SK-N-SH (cell line): ENCODE results near the gene RFPL3. TPM values are rescaled to one million over a fixed set of nuclear protein-coding genes. Genes with fewer than 3 reads are reported as not detected.

ENCODE experiments used
- CTCF ChIA-PET: fragments of 300-600, 350-600 bp; formaldehyde crosslinking; extraction: SDS; loops from one replicate; lab custom pipeline; 2021; lab: Yijun Ruan, JAX
- POLR2A ChIA-PET: fragments of 350-600 bp; sonication (Branson Sonifier 250); formaldehyde crosslinking; extraction: SDS; loops from one replicate; lab custom pipeline; 2020; ENCODE audit warnings: antibody characterized with exemption, inconsistent platforms; lab: Yijun Ruan, JAX
- DNase-seq: peaks from one replicate; pipeline ENCODE4 v3.0.0; 2012
- H2AFZ ChIP-seq: fragments of 200-600 bp; sonication (generic); 2 replicates; pipeline ENCODE4 v1.8.1; 2016; ENCODE audit warnings: antibody characterized with exemption, mild to moderate bottlenecking, low read depth
- H3F3A ChIP-seq: fragments of 200-600 bp; sonication (generic); replicated peaks from 2 replicates; pipeline ENCODE3; 2016; ENCODE audit warnings: antibody characterized with exemption, mild to moderate bottlenecking; ENCODE audit not compliant: insufficient read depth
- H3K27ac ChIP-seq, 2 experiments: fragments of 200-500 bp in 1 of 2; fragments of 200-600 bp in 1 of 2; sonication (Bioruptor generic) in 1 of 2; sonication (generic), shearing (Covaris generic) in 1 of 2; 2 replicates each; pipeline versions ENCODE4 v1.5.1 to v1.6.1; 2014 to 2016; ENCODE audit warnings: low read depth in 2 of 2, inconsistent platforms in 1 of 2, low read length in 1 of 2, mild to moderate bottlenecking in 1 of 2, mixed read lengths in 1 of 2
- H3K27me3 ChIP-seq: fragments of 200-600 bp; sonication (generic), shearing (Covaris generic); 2 replicates; pipeline ENCODE4 v1.6.1; 2016; ENCODE audit warnings: mixed run types; ENCODE audit not compliant: insufficient read depth
- H3K36me3 ChIP-seq, 2 experiments: fragments of 200-500 bp in 1 of 2; fragments of 200-600 bp in 1 of 2; sonication (Bioruptor generic) in 1 of 2; sonication (generic) in 1 of 2; replicated peaks in 1 of 2; 2 replicates each; pipeline versions ENCODE3 to v1.5.1; 2014 to 2016; ENCODE audit warnings: low read length in 1 of 2, mild to moderate bottlenecking in 1 of 2; ENCODE audit not compliant: insufficient read depth in 2 of 2, control insufficient read depth in 1 of 2
- H3K4me1 ChIP-seq, 2 experiments: fragments of 200-500 bp in 1 of 2; fragments of 200-600 bp in 1 of 2; sonication (Bioruptor generic) in 1 of 2; sonication (generic), shearing (Covaris generic) in 1 of 2; 2 replicates each; pipeline versions ENCODE4 v1.5.1 to v1.6.1; 2014 to 2016; ENCODE audit warnings: low read depth in 1 of 2, low read length in 1 of 2, mixed run types in 1 of 2; ENCODE audit not compliant: insufficient read depth in 2 of 2, control insufficient read depth in 1 of 2
- H3K4me2 ChIP-seq: fragments of 200-600 bp; sonication (generic), shearing (Covaris generic); 2 replicates; pipeline ENCODE4 v1.6.1; 2017; ENCODE audit warnings: mixed run types
- H3K4me3 ChIP-seq, 2 experiments: fragments of 200-500 bp in 1 of 2; fragments of 200-600 bp in 1 of 2; sonication (Bioruptor generic) in 1 of 2; sonication (generic), shearing (Covaris generic) in 1 of 2; 2 replicates each; pipeline versions ENCODE4 v1.5.1 to v1.8.1; 2014 to 2016; ENCODE audit warnings: low read depth in 2 of 2, inconsistent platforms in 1 of 2, low read length in 1 of 2, mild to moderate bottlenecking in 1 of 2, mixed read lengths in 1 of 2, moderate library complexity in 1 of 2
- H3K79me2 ChIP-seq: fragments of 200-600 bp; sonication (generic); 2 replicates; pipeline ENCODE4 v1.8.1; 2017; ENCODE audit warnings: mild to moderate bottlenecking; ENCODE audit not compliant: insufficient read depth
- H3K9ac ChIP-seq: fragments of 200-600 bp; sonication (generic); 2 replicates; pipeline ENCODE4 v1.6.1; 2017; ENCODE audit warnings: mixed run types
- H3K9me2 ChIP-seq: fragments of 200-600 bp; sonication (generic); 2 replicates; pipeline ENCODE4 v1.6.1; 2017; ENCODE audit warnings: mixed run types
- H3K9me3 ChIP-seq: fragments of 200-600 bp; sonication (generic); 2 replicates; pipeline ENCODE4 v1.6.1; 2017; ENCODE audit warnings: mixed run types, mild to moderate bottlenecking, moderate library complexity
- H4K20me1 ChIP-seq: fragments of 200-600 bp; sonication (generic); 2 replicates; pipeline ENCODE4 v1.6.1; 2017; ENCODE audit warnings: mild to moderate bottlenecking, mixed run types; ENCODE audit not compliant: insufficient read depth
- CHD2 ChIP-seq: fragments of 150-350 bp; IDR thresholded peaks from 2 replicates; pipeline ENCODE4 v1.6.1; 2018; ENCODE audit warnings: low read length; ENCODE audit not compliant: partially characterized antibody
- ELF1 ChIP-seq: IDR thresholded peaks from 2 replicates; pipeline ENCODE4 v1.4.0; 2012
- EP300 ChIP-seq, 2 experiments: IDR thresholded peaks; 2 replicates each; pipeline versions ENCODE4 v1.4.0 to v1.6.1; 2012; ENCODE audit warnings: borderline replicate concordance in 1 of 2, low read depth in 1 of 2, low read length in 1 of 2
- EZH2phosphoT487 ChIP-seq: fragments of 200-600 bp; sonication (generic); IDR thresholded peaks from 2 replicates; pipeline ENCODE4 v1.6.1; 2017; ENCODE audit warnings: low read depth, mixed run types, mild to moderate bottlenecking, antibody characterized with exemption, moderate library complexity, borderline replicate concordance
- GATA2 ChIP-seq: sonication (generic); formaldehyde crosslinking; IDR thresholded peaks from 2 replicates; pipeline ENCODE4 v1.5.0; 2020; ENCODE audit warnings: mild to moderate bottlenecking, missing genetic modification reagents
- JUND ChIP-seq: IDR thresholded peaks from 2 replicates; pipeline ENCODE4 v1.4.0; 2012
- MEF2A ChIP-seq: IDR thresholded peaks from 2 replicates; pipeline ENCODE4 v1.4.0; 2012; ENCODE audit warnings: low read depth, borderline replicate concordance
- MXI1 ChIP-seq: IDR thresholded peaks from 2 replicates; pipeline ENCODE4 v1.6.1; 2012; ENCODE audit warnings: mild to moderate bottlenecking, low read depth, low read length, improper control_type of control experiment
- NRF1 ChIP-seq: IDR thresholded peaks from 2 replicates; pipeline ENCODE4 v1.6.1; 2012; ENCODE audit warnings: low read depth, mild to moderate bottlenecking, low read length
- POLR2AphosphoS5 ChIP-seq: IDR thresholded peaks from 2 replicates; pipeline ENCODE4 v1.6.1; 2012; ENCODE audit warnings: low read depth, low read length
- RAD21 ChIP-seq: IDR thresholded peaks from 2 replicates; pipeline ENCODE4 v1.6.1; 2012; ENCODE audit warnings: mild to moderate bottlenecking, low read length
- RCOR1 ChIP-seq: fragments of 150-350 bp; IDR thresholded peaks from 2 replicates; pipeline ENCODE4 v1.6.1; 2017; ENCODE audit warnings: antibody characterized with exemption, low read length
- RFX5 ChIP-seq: IDR thresholded peaks from 2 replicates; pipeline ENCODE4 v1.6.1; 2012; ENCODE audit warnings: mild to moderate bottlenecking, improper control_type of control experiment, low read length
- SIN3A ChIP-seq: IDR thresholded peaks from 2 replicates; pipeline ENCODE4 v1.6.1; 2012; ENCODE audit warnings: low read depth, mild to moderate bottlenecking, low read length, moderate library complexity, borderline replicate concordance
- SMC3 ChIP-seq: IDR thresholded peaks from 2 replicates; pipeline ENCODE4 v1.6.1; 2012; ENCODE audit warnings: low read depth, low read length, improper control_type of control experiment
- TAF1 ChIP-seq: IDR thresholded peaks from 2 replicates; pipeline ENCODE4 v1.6.1; 2012; ENCODE audit warnings: low read depth, mild to moderate bottlenecking, low read length, moderate library complexity, borderline replicate concordance
- TCF12 ChIP-seq: IDR thresholded peaks from 2 replicates; pipeline ENCODE4 v1.4.0; 2012
- TEAD4 ChIP-seq: IDR thresholded peaks from 2 replicates; pipeline ENCODE4 v1.4.0; 2012; ENCODE audit warnings: mild to moderate bottlenecking, borderline replicate concordance; ENCODE audit not compliant: insufficient read depth
- YY1 ChIP-seq: IDR thresholded peaks from 2 replicates; pipeline ENCODE4 v1.4.0; 2012; ENCODE audit warnings: low read depth, mild to moderate bottlenecking
- WGBS: methylation state at CpG from one replicate; pipeline ENCODE4 v1.1.6; 2017; ENCODE audit warnings: low lambda C conversion rate; 5-methylcytosine and 5-hydroxymethylcytosine counted together
- polyA plus RNA-seq, 3 experiments: library from polyadenylated mRNA; depleted of rRNA; stranded (reverse); fragments of >200 nt; gene quantifications; 2 replicates each; pipeline ENCODE4 v1.2.3, GENCODE V29; 2012
- TF ChIP-seq, protein P1 (sequence below): fragments of 150-350 bp; IDR thresholded peaks from 2 replicates; pipeline ENCODE4 v1.6.1; 2016; ENCODE audit warnings: mild to moderate bottlenecking, low read depth, low read length
- TF ChIP-seq, protein P2 (sequence below): IDR thresholded peaks from 2 replicates; pipeline ENCODE4 v1.4.0; 2012; ENCODE audit warnings: low read depth
- TF ChIP-seq, protein P3 (sequence below): IDR thresholded peaks from 2 replicates; pipeline ENCODE4 v1.4.0; 2012; ENCODE audit warnings: low read depth, borderline replicate concordance
- TF ChIP-seq, protein P4 (sequence below): fragments of 150-350 bp; IDR thresholded peaks from 2 replicates; pipeline ENCODE4 v1.6.1; 2017; ENCODE audit warnings: antibody characterized with exemption, low read length, low read depth, borderline replicate concordance
- TF ChIP-seq, protein P5 (sequence below): fragments of 200-600 bp; sonication (generic); IDR thresholded peaks from 2 replicates; pipeline ENCODE4 v1.6.1; 2017; ENCODE audit warnings: antibody characterized with exemption, mild to moderate bottlenecking, moderate library complexity

RFPL3 gene
- polyA plus RNA-seq, 1 of the 3 experiments (the other 2 are of a cell fraction), result not detected

DNA sequence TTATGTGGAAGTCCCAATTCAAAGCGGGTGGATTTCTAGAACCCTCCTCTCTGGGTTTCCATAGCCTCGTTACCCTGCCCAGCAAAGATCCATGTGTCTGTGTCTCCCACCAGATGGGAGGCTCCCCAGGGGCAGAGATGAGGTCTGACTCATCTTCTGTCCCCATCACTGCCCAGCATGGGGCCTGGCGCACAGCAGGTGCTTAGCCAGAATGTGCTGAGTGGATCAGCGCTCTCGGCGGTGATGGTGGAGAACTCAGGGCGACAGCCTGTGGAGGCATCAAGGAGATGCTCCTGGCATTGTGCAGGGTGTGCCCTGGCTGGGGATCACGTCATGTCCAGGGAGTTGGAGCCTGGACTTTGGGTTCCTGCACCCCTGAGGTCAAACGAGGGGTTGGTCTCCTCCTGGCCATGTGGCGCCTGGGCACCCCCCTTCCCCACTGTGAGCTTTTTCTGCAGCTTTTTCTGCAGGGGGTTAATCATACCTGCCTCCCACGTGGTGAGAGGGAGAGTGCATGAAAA, 46.1 kb upstream of the RFPL3 start:
- no peaks in the 10 kb centered on the region for H3K27me3 ChIP-seq
- H3K9me2 ChIP-seq, result no peaks in the 10 kb centered on the region
- no peaks in the 10 kb centered on the region for H3F3A ChIP-seq
- H3K4me3 ChIP-seq, result no peak overlapping the region
- no peaks in the 10 kb centered on the region for H3K79me2 ChIP-seq
- POLR2A ChIA-PET, result no interaction called here
- H3K27ac ChIP-seq, result no peak overlapping the region
- no peak overlapping the region for H3K9ac ChIP-seq
- DNase-seq, result no peak
- H4K20me1 ChIP-seq, result no peaks in the 10 kb centered on the region
- no peak overlapping the region for H3K4me2 ChIP-seq
- CTCF ChIA-PET, result no interaction called here
- no peak for TF ChIP-seq SMC3
- no peak for TF ChIP-seq SIN3A
- TF ChIP-seq EZH2phosphoT487, result no peak
- TF ChIP-seq TAF1, result no peak
- no peak for TF ChIP-seq TEAD4
- TF ChIP-seq ELF1, result no peak
- TF ChIP-seq, protein P1, sequence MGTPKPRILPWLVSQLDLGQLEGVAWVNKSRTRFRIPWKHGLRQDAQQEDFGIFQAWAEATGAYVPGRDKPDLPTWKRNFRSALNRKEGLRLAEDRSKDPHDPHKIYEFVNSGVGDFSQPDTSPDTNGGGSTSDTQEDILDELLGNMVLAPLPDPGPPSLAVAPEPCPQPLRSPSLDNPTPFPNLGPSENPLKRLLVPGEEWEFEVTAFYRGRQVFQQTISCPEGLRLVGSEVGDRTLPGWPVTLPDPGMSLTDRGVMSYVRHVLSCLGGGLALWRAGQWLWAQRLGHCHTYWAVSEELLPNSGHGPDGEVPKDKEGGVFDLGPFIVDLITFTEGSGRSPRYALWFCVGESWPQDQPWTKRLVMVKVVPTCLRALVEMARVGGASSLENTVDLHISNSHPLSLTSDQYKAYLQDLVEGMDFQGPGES, result no peak
- no peak for TF ChIP-seq POLR2AphosphoS5
- TF ChIP-seq, protein P2, sequence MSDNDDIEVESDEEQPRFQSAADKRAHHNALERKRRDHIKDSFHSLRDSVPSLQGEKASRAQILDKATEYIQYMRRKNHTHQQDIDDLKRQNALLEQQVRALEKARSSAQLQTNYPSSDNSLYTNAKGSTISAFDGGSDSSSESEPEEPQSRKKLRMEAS, result no peak
- no peak for TF ChIP-seq NRF1
- TF ChIP-seq GATA2, result no peak
- H3K36me3 ChIP-seq, result no peaks in the 10 kb centered on the region
- H3K9me3 ChIP-seq, result no peaks in the 10 kb centered on the region
- H3K4me1 ChIP-seq, result no peaks in the 10 kb centered on the region
- WGBS, result 51% methylated on average over 9 of the region's 11 CpGs
- H2AFZ ChIP-seq, result no peak overlapping the region

DNA sequence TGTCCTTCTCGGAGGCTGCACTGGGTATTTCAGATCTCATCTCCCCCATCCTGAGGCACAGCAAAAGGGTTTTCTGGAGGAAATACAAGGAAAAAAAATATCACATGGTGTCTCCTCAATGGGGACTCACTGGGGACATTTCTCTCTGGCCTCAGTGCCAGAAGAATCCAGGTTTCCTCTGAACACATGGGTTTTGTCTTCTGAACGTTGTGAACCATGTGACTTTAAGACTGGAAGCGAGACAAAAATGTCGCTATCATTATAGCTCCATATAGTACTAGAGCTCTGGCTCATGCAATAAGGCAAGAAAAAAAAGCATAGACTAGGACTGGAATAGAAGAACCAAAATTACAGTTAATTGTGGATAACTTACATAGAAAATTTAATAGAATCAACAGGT, 44.9 kb upstream of the RFPL3 start:
- ChIA-PET CTCF (no interaction called here), POLR2A (no interaction called here)
- Histone ChIP-seq H4K20me1 (no peaks in the 10 kb centered on the region), H3K4me1 (no peaks in the 10 kb centered on the region), H3K9me2 (no peaks in the 10 kb centered on the region), H3K9ac (no peak overlapping the region), H3K4me3 (no peak overlapping the region), H3F3A (no peaks in the 10 kb centered on the region), H3K9me3 (no peaks in the 10 kb centered on the region), H3K27me3 (no peaks in the 10 kb centered on the region), H3K27ac (no peak overlapping the region), H3K79me2 (no peaks in the 10 kb centered on the region), H2AFZ (no peak overlapping the region), H3K36me3 (no peaks in the 10 kb centered on the region), H3K4me2 (no peak overlapping the region)
- DNase-seq, result no peak
- TF ChIP-seq, protein P3, sequence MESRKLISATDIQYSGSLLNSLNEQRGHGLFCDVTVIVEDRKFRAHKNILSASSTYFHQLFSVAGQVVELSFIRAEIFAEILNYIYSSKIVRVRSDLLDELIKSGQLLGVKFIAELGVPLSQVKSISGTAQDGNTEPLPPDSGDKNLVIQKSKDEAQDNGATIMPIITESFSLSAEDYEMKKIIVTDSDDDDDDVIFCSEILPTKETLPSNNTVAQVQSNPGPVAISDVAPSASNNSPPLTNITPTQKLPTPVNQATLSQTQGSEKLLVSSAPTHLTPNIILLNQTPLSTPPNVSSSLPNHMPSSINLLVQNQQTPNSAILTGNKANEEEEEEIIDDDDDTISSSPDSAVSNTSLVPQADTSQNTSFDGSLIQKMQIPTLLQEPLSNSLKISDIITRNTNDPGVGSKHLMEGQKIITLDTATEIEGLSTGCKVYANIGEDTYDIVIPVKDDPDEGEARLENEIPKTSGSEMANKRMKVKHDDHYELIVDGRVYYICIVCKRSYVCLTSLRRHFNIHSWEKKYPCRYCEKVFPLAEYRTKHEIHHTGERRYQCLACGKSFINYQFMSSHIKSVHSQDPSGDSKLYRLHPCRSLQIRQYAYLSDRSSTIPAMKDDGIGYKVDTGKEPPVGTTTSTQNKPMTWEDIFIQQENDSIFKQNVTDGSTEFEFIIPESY, result no peak
- TF ChIP-seq RFX5 (no peak), NRF1 (no peak), YY1 (no peak), RAD21 (no peak), EZH2phosphoT487 (no peak), CHD2 (no peak), TEAD4 (no peak), EP300 (IDR thresholded peaks at IDR 0.05; ENCODE audit: borderline replicate concordance in 1 of 2, low read depth in 1 of 2, low read length in 1 of 2) (no peak), MEF2A (no peak), JUND (no peak), RCOR1 (no peak), TCF12 (no peak), MXI1 (no peak)
- TF ChIP-seq, protein P4, sequence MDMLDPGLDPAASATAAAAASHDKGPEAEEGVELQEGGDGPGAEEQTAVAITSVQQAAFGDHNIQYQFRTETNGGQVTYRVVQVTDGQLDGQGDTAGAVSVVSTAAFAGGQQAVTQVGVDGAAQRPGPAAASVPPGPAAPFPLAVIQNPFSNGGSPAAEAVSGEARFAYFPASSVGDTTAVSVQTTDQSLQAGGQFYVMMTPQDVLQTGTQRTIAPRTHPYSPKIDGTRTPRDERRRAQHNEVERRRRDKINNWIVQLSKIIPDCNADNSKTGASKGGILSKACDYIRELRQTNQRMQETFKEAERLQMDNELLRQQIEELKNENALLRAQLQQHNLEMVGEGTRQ, result no peak
- TF ChIP-seq, protein P5, sequence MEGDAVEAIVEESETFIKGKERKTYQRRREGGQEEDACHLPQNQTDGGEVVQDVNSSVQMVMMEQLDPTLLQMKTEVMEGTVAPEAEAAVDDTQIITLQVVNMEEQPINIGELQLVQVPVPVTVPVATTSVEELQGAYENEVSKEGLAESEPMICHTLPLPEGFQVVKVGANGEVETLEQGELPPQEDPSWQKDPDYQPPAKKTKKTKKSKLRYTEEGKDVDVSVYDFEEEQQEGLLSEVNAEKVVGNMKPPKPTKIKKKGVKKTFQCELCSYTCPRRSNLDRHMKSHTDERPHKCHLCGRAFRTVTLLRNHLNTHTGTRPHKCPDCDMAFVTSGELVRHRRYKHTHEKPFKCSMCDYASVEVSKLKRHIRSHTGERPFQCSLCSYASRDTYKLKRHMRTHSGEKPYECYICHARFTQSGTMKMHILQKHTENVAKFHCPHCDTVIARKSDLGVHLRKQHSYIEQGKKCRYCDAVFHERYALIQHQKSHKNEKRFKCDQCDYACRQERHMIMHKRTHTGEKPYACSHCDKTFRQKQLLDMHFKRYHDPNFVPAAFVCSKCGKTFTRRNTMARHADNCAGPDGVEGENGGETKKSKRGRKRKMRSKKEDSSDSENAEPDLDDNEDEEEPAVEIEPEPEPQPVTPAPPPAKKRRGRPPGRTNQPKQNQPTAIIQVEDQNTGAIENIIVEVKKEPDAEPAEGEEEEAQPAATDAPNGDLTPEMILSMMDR, result no peak
- 60% methylated on average over 4 of the region's 4 CpGs for WGBS
